IMR-90 (cell line): ENCODE data around the gene DHRS12. TPM values are rescaled to one million over a fixed set of nuclear protein-coding genes. Genes with fewer than 3 reads are reported as not detected.

ENCODE experiments used
- ATAC-seq: fragments of 200-7000 bp; cut with Tn5 transposase; 2 replicates; pipeline ENCODE4 v1.9.1; 2020; ENCODE audit warnings: low read depth, mild to moderate bottlenecking, moderate library complexity
- BruUV-seq: library from RNA; stranded (reverse); fragments of 400-500 nt; replicated peaks from 2 replicates; lab custom pipeline; 2021; lab: Mats Ljungman, UMichigan
- CTCF ChIA-PET: fragments of 300-600 bp; formaldehyde crosslinking; extraction: SDS; loops from one replicate; lab custom pipeline; 2021; ENCODE audit warnings: antibody characterized with exemption; lab: Yijun Ruan, JAX
- POLR2A ChIA-PET: fragments of 300-600 bp; sonication (Branson Sonifier 250); formaldehyde crosslinking; loops from one replicate; lab custom pipeline; 2022; ENCODE audit warnings: antibody characterized with exemption; ENCODE audit not compliant: unreplicated experiment; lab: Charles Lee
- DNase-seq: peaks from one replicate; pipeline ENCODE4 v3.0.0; 2013
- H2AFZ ChIP-seq: replicated peaks from 2 replicates; pipeline ENCODE3; 2013; ENCODE audit warnings: low read length, mild to moderate bottlenecking; ENCODE audit not compliant: poor library complexity
- H2AK5ac ChIP-seq: 2 replicates; pipeline ENCODE4 v1.6.1; 2013; ENCODE audit warnings: low read depth, low read length, inconsistent platforms
- H2AK9ac ChIP-seq: replicated peaks from 2 replicates; pipeline ENCODE3; 2013; ENCODE audit warnings: mild to moderate bottlenecking, low read depth, low read length, moderate library complexity; ENCODE audit not compliant: poor library complexity
- H2BK120ac ChIP-seq: 2 replicates; pipeline ENCODE4 v1.6.1; 2013; ENCODE audit warnings: low read depth, low read length, inconsistent platforms
- H2BK15ac ChIP-seq: 3 replicates; pipeline ENCODE4 v1.6.1; 2013; ENCODE audit warnings: low read depth, low read length, inconsistent platforms
- H2BK20ac ChIP-seq: 2 replicates; pipeline ENCODE4 v1.6.1; 2013; ENCODE audit warnings: low read depth, mild to moderate bottlenecking, inconsistent platforms, low read length, moderate library complexity
- H2BK5ac ChIP-seq: 2 replicates; pipeline ENCODE4 v1.6.1; 2013; ENCODE audit warnings: mild to moderate bottlenecking, low read depth, low read length, inconsistent platforms; ENCODE audit not compliant: poor library complexity, severe bottlenecking
- H3K14ac ChIP-seq: replicated peaks from 2 replicates; pipeline ENCODE4 v1.6.1; 2013; ENCODE audit warnings: low read depth, low read length, inconsistent platforms
- H3K18ac ChIP-seq: 2 replicates; pipeline ENCODE4 v1.6.1; 2013; ENCODE audit warnings: low read depth, low read length, control low read depth
- H3K23ac ChIP-seq: 2 replicates; pipeline ENCODE4 v1.6.1; 2013; ENCODE audit warnings: low read depth, low read length, inconsistent platforms
- H3K27ac ChIP-seq: 2 replicates; pipeline ENCODE4 v1.5.1; 2013; ENCODE audit warnings: mild to moderate bottlenecking, control low read depth, low read length; ENCODE audit not compliant: insufficient read depth
- H3K27me3 ChIP-seq: 2 replicates; pipeline ENCODE4 v1.6.1; 2013; ENCODE audit warnings: low read length; ENCODE audit not compliant: control insufficient read depth, insufficient read depth
- H3K36me3 ChIP-seq: 2 replicates; pipeline ENCODE4 v1.6.1; 2013; ENCODE audit warnings: low read length, mixed read lengths; ENCODE audit not compliant: control insufficient read depth, insufficient read depth
- H3K4ac ChIP-seq: 2 replicates; pipeline ENCODE4 v1.6.1; 2013; ENCODE audit warnings: low read depth, low read length, inconsistent platforms
- H3K4me1 ChIP-seq: 2 replicates; pipeline ENCODE4 v1.6.1; 2013; ENCODE audit warnings: low read length, mixed read lengths; ENCODE audit not compliant: control insufficient read depth, insufficient read depth
- H3K4me2 ChIP-seq: 2 replicates; pipeline ENCODE4 v1.6.1; 2013; ENCODE audit warnings: low read depth, mild to moderate bottlenecking, control low read depth, low read length, moderate library complexity
- H3K4me3 ChIP-seq: 2 replicates; pipeline ENCODE4 v1.5.1; 2013; ENCODE audit warnings: low read depth, mild to moderate bottlenecking, control low read depth, low read length, moderate library complexity; ENCODE audit not compliant: insufficient read depth
- H3K56ac ChIP-seq: 2 replicates; pipeline ENCODE4 v1.6.1; 2013; ENCODE audit warnings: low read length, inconsistent platforms; ENCODE audit not compliant: insufficient read depth; ENCODE audit errors: extremely low read depth
- H3K79me1 ChIP-seq, 2 experiments: 2 replicates each; pipeline ENCODE4 v1.6.1; 2013; ENCODE audit warnings: low read length in 2 of 2, inconsistent platforms in 1 of 2, low read depth in 1 of 2
- H3K9ac ChIP-seq: 2 replicates; pipeline ENCODE4 v1.6.1; 2013; ENCODE audit warnings: low read depth, low read length, control low read depth
- H3K9me1 ChIP-seq: 2 replicates; pipeline ENCODE4 v1.6.1; 2013; ENCODE audit warnings: low read length, inconsistent platforms; ENCODE audit not compliant: insufficient read depth
- H3K9me3 ChIP-seq: 2 replicates; pipeline ENCODE4 v1.6.1; 2013; ENCODE audit warnings: low read length; ENCODE audit not compliant: control insufficient read depth, insufficient read depth
- H4K20me1 ChIP-seq: 2 replicates; pipeline ENCODE4 v1.6.1; 2013; ENCODE audit warnings: low read length, inconsistent platforms; ENCODE audit not compliant: insufficient read depth
- H4K5ac ChIP-seq: 2 replicates; pipeline ENCODE4 v1.6.1; 2013; ENCODE audit warnings: mild to moderate bottlenecking, low read depth, low read length, control low read depth
- H4K8ac ChIP-seq, 2 experiments: 2 replicates each; pipeline ENCODE4 v1.6.1; 2013; ENCODE audit warnings: low read depth in 2 of 2, low read length in 2 of 2, control low read depth in 1 of 2, inconsistent platforms in 1 of 2
- H4K91ac ChIP-seq: 2 replicates; pipeline ENCODE4 v1.6.1; 2013; ENCODE audit warnings: low read depth, low read length, inconsistent platforms; ENCODE audit not compliant: insufficient read depth
- BHLHE40 ChIP-seq: fragments of 150-350 bp; IDR thresholded peaks from 2 replicates; pipeline ENCODE4 v1.6.1; 2016; ENCODE audit warnings: mild to moderate bottlenecking, low read depth, low read length
- CEBPB ChIP-seq: IDR thresholded peaks from 2 replicates; pipeline ENCODE4 v1.6.1; 2012; ENCODE audit warnings: low read depth, low read length, improper control_type of control experiment
- CHD1 ChIP-seq: IDR thresholded peaks from 2 replicates; pipeline ENCODE4 v1.6.1; 2012; ENCODE audit warnings: low read depth, low read length, improper control_type of control experiment
- CTCF ChIP-seq: conservative IDR thresholded peaks from 2 replicates; pipeline ENCODE4 v1.5.1; 2012; ENCODE audit warnings: mild to moderate bottlenecking, low read depth, low read length, improper control_type of control experiment
- ELK1 ChIP-seq: fragments of 150-350 bp; IDR thresholded peaks from 2 replicates; pipeline ENCODE4 v1.6.1; 2016; ENCODE audit warnings: low read depth, mild to moderate bottlenecking, low read length, moderate library complexity, borderline replicate concordance
- FOS ChIP-seq: fragments of 150-350 bp; IDR thresholded peaks from 2 replicates; pipeline ENCODE4 v1.6.1; 2016; ENCODE audit warnings: low read depth, low read length
- MAFK ChIP-seq: IDR thresholded peaks from 2 replicates; pipeline ENCODE4 v1.6.1; 2012; ENCODE audit warnings: low read depth, low read length, improper control_type of control experiment
- MXI1 ChIP-seq: IDR thresholded peaks from 2 replicates; pipeline ENCODE4 v1.6.1; 2012; ENCODE audit warnings: low read depth, mild to moderate bottlenecking, low read length, moderate library complexity, borderline replicate concordance
- POLR2A ChIP-seq: IDR thresholded peaks from 2 replicates; pipeline ENCODE4 v1.6.1; 2012; ENCODE audit warnings: mild to moderate bottlenecking, low read depth, low read length
- RAD21 ChIP-seq: IDR thresholded peaks from 2 replicates; pipeline ENCODE4 v1.6.1; 2012; ENCODE audit warnings: low read length, improper control_type of control experiment
- RCOR1 ChIP-seq: IDR thresholded peaks from 2 replicates; pipeline ENCODE4 v1.6.1; 2012; ENCODE audit warnings: mild to moderate bottlenecking, low read length, improper control_type of control experiment; ENCODE audit not compliant: insufficient replicate concordance
- SMC3 ChIP-seq: fragments of 150-350 bp; IDR thresholded peaks from 2 replicates; pipeline ENCODE4 v1.6.1; 2016; ENCODE audit warnings: low read depth, mild to moderate bottlenecking, antibody characterized with exemption, low read length, moderate library complexity
- USF2 ChIP-seq: fragments of 150-350 bp; IDR thresholded peaks from 2 replicates; pipeline ENCODE4 v1.6.1; 2017; ENCODE audit warnings: mild to moderate bottlenecking, antibody characterized with exemption, low read length, low read depth
- WGBS, 2 experiments: methylation state at CpG; one replicate each; pipeline versions ENCODE4 v1.1.5 to v1.1.7; 2013; ENCODE audit warnings: missing lambda C conversion rate in 2 of 2; ENCODE audit not compliant: insufficient read length in 1 of 2; ENCODE audit errors: extremely low coverage in 2 of 2; 5-methylcytosine and 5-hydroxymethylcytosine counted together
- dilution Hi-C: fragments of 300-500 bp; cut with HindIII; formaldehyde crosslinking; loops from one replicate; pipeline ENCODE4 v1.14.3; 2018; ENCODE audit warnings: low sequenced_read_pairs; ENCODE audit not compliant: unreplicated experiment
- in situ Hi-C: fragments of 300-500 bp; cut with MboI; formaldehyde crosslinking; loops from 3 replicates; pipeline ENCODE4 v1.14.3; 2019; ENCODE audit warnings: low sequenced_read_pairs, inconsistent platforms, mixed read lengths
- intact Hi-C: fragments of 100-400 bp; cut with micrococcal nuclease; formaldehyde crosslinking; loops from 2 replicates; pipeline ENCODE4 v1.10.0; 2022
- polyA plus RNA-seq, 3 experiments: library from polyadenylated mRNA; depleted of rRNA; stranded (reverse); fragments of >200 nt; gene quantifications; 2 replicates each; pipeline ENCODE4 v1.2.3, GENCODE V29; 2012; ENCODE audit warnings: low replicate concordance in 1 of 3
- total RNA-seq: library from RNA; depleted of rRNA; stranded (reverse); fragments of >200 nt; gene quantifications from 2 replicates; pipeline ENCODE4 v1.2.3, GENCODE V29; 2012

DHRS12 gene
- total and polyA plus RNA-seq, 2 of the 4 experiments (the other 2 are of a cell fraction): 1.3 to 1.6 TPM

GRCh38 chr13:51823359-51823758, 19.4 kb upstream of the DHRS12 start:
- Histone ChIP-seq H3K27ac (no peak overlapping the region), H3K36me3 (no peaks in the 10 kb centered on the region), H4K8ac (no peak overlapping the region), H4K5ac (no peak overlapping the region), H4K91ac (no peak overlapping the region), H3K9ac (no peak overlapping the region), H3K23ac (no peak overlapping the region), H2BK20ac (no peak overlapping the region), H2AFZ (no peak overlapping the region), H3K4me3 (no peak overlapping the region), H4K20me1 (no peaks in the 10 kb centered on the region), H3K79me1 (no peaks in the 10 kb centered on the region), H3K56ac (no peak overlapping the region), H2BK120ac (no peak overlapping the region), H3K27me3 (peaks cover 70% of the 10 kb centered on the region), H2BK15ac (no peak overlapping the region), H3K4me2 (no peak overlapping the region), H2AK5ac (no peak overlapping the region), H2BK5ac (no peak overlapping the region), H2AK9ac (no peak overlapping the region), H3K4me1 (no peaks in the 10 kb centered on the region), H3K9me1 (no peaks in the 10 kb centered on the region), H3K14ac (no peak overlapping the region), H3K4ac (no peak overlapping the region), H3K18ac (no peak overlapping the region), H3K9me3 (no peaks in the 10 kb centered on the region)
- ATAC-seq (no peak), DNase-seq (no peak)
- ChIA-PET POLR2A (no interaction called here), CTCF (no interaction called here)
- no CpG with 5 or more reads among the region's 2 CpGs for WGBS, 2 experiments
- dilution Hi-C loops (no loop called here), intact Hi-C loops (no loop called here), in situ Hi-C loops (no loop called here)
- TF ChIP-seq USF2 (no peak), RAD21 (no peak), ELK1 (no peak), FOS (no peak), RCOR1 (no peak), POLR2A (no peak), CEBPB (no peak), SMC3 (no peak), MXI1 (no peak), CTCF (no peak), CHD1 (no peak), MAFK (no peak), BHLHE40 (no peak)
- no TSS peak for BruUV-seq
